HCT116 (cell line): ENCODE measurements around the gene AKAP13. TPM values are rescaled to one million over a fixed set of nuclear protein-coding genes. Genes with fewer than 3 reads are reported as not detected.

ENCODE experiments used
- ATAC-seq: fragments of 200-7000 bp; cut with Tn5 transposase; 2 replicates; pipeline ENCODE4 v1.9.1; 2020; ENCODE audit warnings: mild to moderate bottlenecking, moderate library complexity
- BruUV-seq: library from RNA; stranded (reverse); fragments of 400-500 nt; replicated peaks from 2 replicates; lab custom pipeline; 2021; lab: Mats Ljungman, UMichigan
- CTCF ChIA-PET: fragments of 300-600 bp; sonication (Branson Sonifier 250); formaldehyde crosslinking; loops from one replicate; lab custom pipeline; 2021; ENCODE audit warnings: antibody characterized with exemption; lab: Charles Lee
- POLR2A ChIA-PET: fragments of 300-600, 350-600 bp; sonication (Branson Sonifier 250); formaldehyde crosslinking; loops from one replicate; lab custom pipeline; 2021; ENCODE audit warnings: antibody characterized with exemption; lab: Charles Lee
- RAD21 ChIA-PET, 2 experiments: fragments of 300-600 bp; sonication (Branson Sonifier 250); formaldehyde crosslinking; loops; one replicate each; lab custom pipeline; 2023; ENCODE audit warnings: low total read pairs in 2 of 2; ENCODE audit not compliant: uncharacterized antibody in 2 of 2, unreplicated experiment in 2 of 2, low non-redundant PET in 1 of 2; lab: Charles Lee
- DNase-seq: peaks from one replicate; pipeline ENCODE4 v3.0.0-alpha.2; 2010; ENCODE audit warnings: low read depth, low spot score
- H2AFZ ChIP-seq: fragments of 200-600 bp; shearing (Covaris generic), sonication (generic); 2 replicates; pipeline ENCODE4 v1.6.1; 2017; ENCODE audit warnings: low read depth, mixed run types, mixed read lengths, antibody characterized with exemption, low read length; ENCODE audit not compliant: poor library complexity, severe bottlenecking
- H3K27ac ChIP-seq: 2 replicates; pipeline ENCODE4 v1.5.1; 2012; ENCODE audit warnings: low read depth, low read length
- H3K27me3 ChIP-seq: fragments of 200-600 bp; sonication (generic); 2 replicates; pipeline ENCODE4 v1.6.1; 2016; ENCODE audit warnings: mixed run types, low read length, mixed read lengths; ENCODE audit not compliant: insufficient read depth
- H3K36me3 ChIP-seq, 2 experiments: fragments of 200-500 bp in 1 of 2; fragments of 200-600 bp in 1 of 2; sonication (Bioruptor generic) in 1 of 2; sonication (generic) in 1 of 2; 2 replicates each; pipeline versions ENCODE4 v1.5.1 to v1.6.1; 2014 to 2016; ENCODE audit warnings: low read length in 2 of 2, inconsistent platforms in 1 of 2, mixed read lengths in 1 of 2, mixed run types in 1 of 2; ENCODE audit not compliant: insufficient read depth in 2 of 2, control insufficient read depth in 1 of 2
- H3K4me1 ChIP-seq, 2 experiments: fragments of 200-600 bp in 1 of 2; sonication (generic) in 1 of 2; 2 replicates each; pipeline versions ENCODE4 v1.5.1 to v1.6.1; 2012 to 2017; ENCODE audit warnings: low read length in 2 of 2, inconsistent platforms in 1 of 2, mild to moderate bottlenecking in 1 of 2, mixed read lengths in 1 of 2, mixed run types in 1 of 2, moderate library complexity in 1 of 2; ENCODE audit not compliant: insufficient read depth in 2 of 2, control insufficient read depth in 1 of 2
- H3K4me2 ChIP-seq: fragments of 200-600 bp; sonication (generic); 2 replicates; pipeline ENCODE4 v1.6.1; 2017; ENCODE audit warnings: mixed run types, low read length, mixed read lengths
- H3K4me3 ChIP-seq, 2 experiments: fragments of 200-600 bp in 1 of 2; sonication (generic) in 1 of 2; replicated peaks in 1 of 2; 2 replicates each; pipeline ENCODE4 v1.5.1; 2011 to 2016; ENCODE audit warnings: low read length in 2 of 2, control low read depth in 1 of 2, low read depth in 1 of 2, mild to moderate bottlenecking in 1 of 2, mixed read lengths in 1 of 2, mixed run types in 1 of 2
- H3K79me2 ChIP-seq: fragments of 200-600 bp; sonication (generic); 2 replicates; pipeline ENCODE4 v1.6.1; 2017; ENCODE audit warnings: mild to moderate bottlenecking, mixed run types, low read length, moderate library complexity, mixed read lengths; ENCODE audit not compliant: insufficient read depth
- H3K9ac ChIP-seq: fragments of 200-600 bp; sonication (generic); 2 replicates; pipeline ENCODE4 v1.6.1; 2016; ENCODE audit warnings: low read length, mixed read lengths
- H3K9me2 ChIP-seq: fragments of 200-600 bp; sonication (generic), shearing (Covaris generic); 2 replicates; pipeline ENCODE4 v1.6.1; 2017; ENCODE audit warnings: mixed run types, mild to moderate bottlenecking, moderate library complexity; ENCODE audit not compliant: insufficient read depth
- H3K9me3 ChIP-seq, 2 experiments: fragments of 200-500 bp in 1 of 2; fragments of 200-600 bp in 1 of 2; sonication (Bioruptor generic) in 1 of 2; sonication (generic) in 1 of 2; 2 replicates each; pipeline ENCODE4 v1.6.1; 2014 to 2017; ENCODE audit warnings: low read length in 2 of 2, mixed read lengths in 2 of 2, inconsistent platforms in 1 of 2, low read depth in 1 of 2, mild to moderate bottlenecking in 1 of 2, mixed run types in 1 of 2, moderate library complexity in 1 of 2; ENCODE audit not compliant: control insufficient read depth in 1 of 2, insufficient read depth in 1 of 2
- H4K20me1 ChIP-seq: fragments of 200-600 bp; sonication (generic), shearing (Covaris generic); 2 replicates; pipeline ENCODE4 v1.6.1; 2017; ENCODE audit warnings: mixed run types, mild to moderate bottlenecking, moderate library complexity; ENCODE audit not compliant: insufficient read depth
- CTCF ChIP-seq, 3 experiments: fragments of 200-600 bp in 1 of 3; sonication (generic) in 1 of 3; IDR thresholded peaks in 2 of 3; conservative IDR thresholded peaks in 1 of 3; 2 replicates each; pipeline ENCODE4 v1.5.1; 2012 to 2017; ENCODE audit warnings: low read depth in 2 of 3, low read length in 2 of 3, antibody characterized with exemption in 1 of 3, borderline replicate concordance in 1 of 3, control low read depth in 1 of 3, mild to moderate bottlenecking in 1 of 3, mixed read lengths in 1 of 3, mixed run types in 1 of 3, moderate library complexity in 1 of 3; ENCODE audit not compliant: insufficient read depth in 1 of 3
- POLR2A ChIP-seq: IDR thresholded peaks from 2 replicates; pipeline ENCODE4 v1.7.0; 2011; ENCODE audit warnings: borderline replicate concordance; ENCODE audit not compliant: insufficient read depth, insufficient read length; ENCODE audit errors: extremely low read depth
- POLR2AphosphoS5 ChIP-seq: IDR thresholded peaks from 2 replicates; pipeline ENCODE4 v1.6.1; 2011; ENCODE audit warnings: mild to moderate bottlenecking, low read depth, low read length, moderate library complexity
- SP1 ChIP-seq: IDR thresholded peaks from 2 replicates; pipeline ENCODE4 v1.6.1; 2012; ENCODE audit warnings: low read depth
- SRF ChIP-seq: IDR thresholded peaks from 2 replicates; pipeline ENCODE4 v1.6.1; 2012; ENCODE audit warnings: low read depth
- ZBTB33 ChIP-seq: IDR thresholded peaks from 2 replicates; pipeline ENCODE4 v1.6.1; 2011; ENCODE audit warnings: mild to moderate bottlenecking, low read length, moderate library complexity; ENCODE audit not compliant: insufficient replicate concordance; ENCODE audit errors: extremely low read depth
- ZFX ChIP-seq: fragments of 450-650 bp; IDR thresholded peaks from 2 replicates; pipeline ENCODE4 v1.6.1; 2017
- intact Hi-C: fragments of 100-400 bp; cut with micrococcal nuclease; formaldehyde crosslinking; loops from 2 replicates; pipeline ENCODE4 v1.10.0; 2022
- total RNA-seq: library from RNA; stranded (reverse); gene quantifications from one replicate; pipeline ENCODE4 v1.2.1, GENCODE V29; 2021; ENCODE audit not compliant: unreplicated experiment

AKAP13 gene
- total RNA-seq, 1 experiment from 2014 or later: 43.1 TPM

DNA sequence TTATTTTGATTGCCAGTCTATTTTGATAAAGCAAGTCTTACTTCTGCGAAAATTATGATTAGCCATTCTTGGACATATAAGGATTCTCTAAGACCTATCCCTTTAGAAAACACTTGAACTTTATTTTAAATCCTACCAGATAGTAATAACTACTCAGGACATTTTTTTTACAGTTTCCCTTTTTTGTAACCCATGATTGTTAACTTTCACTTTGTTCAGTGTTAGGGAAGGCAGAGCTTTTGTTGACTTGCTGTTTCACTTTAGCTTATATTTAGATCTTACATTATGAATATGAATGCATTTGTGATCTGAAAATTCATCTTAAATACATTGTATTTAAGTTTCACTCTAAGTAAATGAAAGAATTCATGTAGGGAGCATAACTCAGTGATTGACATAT is 167.0 kb downstream of the AKAP13 start:
- Histone ChIP-seq H2AFZ (no peak overlapping the region), H3K4me3 (no peak overlapping the region), H3K27ac (no peak overlapping the region), H3K4me2 (no peak overlapping the region), H3K79me2 (no peaks in the 10 kb centered on the region), H3K27me3 (no peaks in the 10 kb centered on the region), H4K20me1 (no peaks in the 10 kb centered on the region), H3K9me2 (no peaks in the 10 kb centered on the region), H3K4me1 (no peaks in the 10 kb centered on the region), H3K9me3 (no peaks in the 10 kb centered on the region), H3K9ac (no peak overlapping the region), H3K36me3 (peaks cover 0 to 2% of the 10 kb centered on the region in 2 experiments; a peak in 1 of 4 replicates)
- no TSS peak for BruUV-seq
- TF ChIP-seq ZFX: no peak
- TF ChIP-seq SRF: no peak
- no peak for TF ChIP-seq SP1
- no peak for TF ChIP-seq CTCF (IDR thresholded peaks at IDR 0.05 in 2 of 3, conservative IDR thresholded peaks at IDR 0.05 in 1 of 3; ENCODE audit: borderline replicate concordance in 1 of 3, insufficient read depth in 1 of 3, low read depth in 2 of 3, low read length in 2 of 3)
- TF ChIP-seq POLR2A: no peak
- no peak for TF ChIP-seq ZBTB33
- no peak for TF ChIP-seq POLR2AphosphoS5
- intact Hi-C loops: no loop called here
- DNase-seq (no peak), ATAC-seq (no peak)
- ChIA-PET POLR2A (no interaction called here), CTCF (no interaction called here), RAD21 (no interaction called here)
